Right ventricle myocardium superior (tissue), 1 donor: Measurements from ENCODE around the gene GON4L. TPM values are rescaled to one million over a fixed set of nuclear protein-coding genes. Genes with fewer than 3 reads are reported as not detected.
A peak's percentile ranks its signal among the peaks of the same experiment; 100 is the strongest.
"Not testable (repeated sequence)": the region's sequence is repeated elsewhere in the genome, so short reads cannot be mapped to it uniquely, and the experiment has no call there.

Experiments
- ATAC-seq: fragments of 200-7000 bp; cut with Tn5 transposase; one replicate; pipeline ENCODE4 v1.9.1; 2020; ENCODE audit warnings: mild to moderate bottlenecking; ENCODE audit not compliant: poor library complexity
- DNase-seq: peaks from one replicate; pipeline ENCODE4 v3.0.0-alpha.2; 2020
- intact Hi-C: fragments of 100-400 bp; cut with DNase I; formaldehyde crosslinking; loops from one replicate; pipeline ENCODE4 v1.11.2; 2022
- long read RNA-seq: library from polyadenylated mRNA; unstranded; transcript quantifications from one replicate; pipeline ENCODE4 v2.0.0, GENCODE V29; 2021
- total RNA-seq: library from RNA; stranded (reverse); fragmentation: NEBNext Ultra II Directional; extraction: Animal tissue kit (Norgen Biotek cat#: 25700); gene quantifications from one replicate; pipeline ENCODE4 v1.2.1, GENCODE V29; 2021
- donor health status: DM: no; HTN: yes; CAD: no; lungs with severe emphysema.

Gene GON4L, protein sequence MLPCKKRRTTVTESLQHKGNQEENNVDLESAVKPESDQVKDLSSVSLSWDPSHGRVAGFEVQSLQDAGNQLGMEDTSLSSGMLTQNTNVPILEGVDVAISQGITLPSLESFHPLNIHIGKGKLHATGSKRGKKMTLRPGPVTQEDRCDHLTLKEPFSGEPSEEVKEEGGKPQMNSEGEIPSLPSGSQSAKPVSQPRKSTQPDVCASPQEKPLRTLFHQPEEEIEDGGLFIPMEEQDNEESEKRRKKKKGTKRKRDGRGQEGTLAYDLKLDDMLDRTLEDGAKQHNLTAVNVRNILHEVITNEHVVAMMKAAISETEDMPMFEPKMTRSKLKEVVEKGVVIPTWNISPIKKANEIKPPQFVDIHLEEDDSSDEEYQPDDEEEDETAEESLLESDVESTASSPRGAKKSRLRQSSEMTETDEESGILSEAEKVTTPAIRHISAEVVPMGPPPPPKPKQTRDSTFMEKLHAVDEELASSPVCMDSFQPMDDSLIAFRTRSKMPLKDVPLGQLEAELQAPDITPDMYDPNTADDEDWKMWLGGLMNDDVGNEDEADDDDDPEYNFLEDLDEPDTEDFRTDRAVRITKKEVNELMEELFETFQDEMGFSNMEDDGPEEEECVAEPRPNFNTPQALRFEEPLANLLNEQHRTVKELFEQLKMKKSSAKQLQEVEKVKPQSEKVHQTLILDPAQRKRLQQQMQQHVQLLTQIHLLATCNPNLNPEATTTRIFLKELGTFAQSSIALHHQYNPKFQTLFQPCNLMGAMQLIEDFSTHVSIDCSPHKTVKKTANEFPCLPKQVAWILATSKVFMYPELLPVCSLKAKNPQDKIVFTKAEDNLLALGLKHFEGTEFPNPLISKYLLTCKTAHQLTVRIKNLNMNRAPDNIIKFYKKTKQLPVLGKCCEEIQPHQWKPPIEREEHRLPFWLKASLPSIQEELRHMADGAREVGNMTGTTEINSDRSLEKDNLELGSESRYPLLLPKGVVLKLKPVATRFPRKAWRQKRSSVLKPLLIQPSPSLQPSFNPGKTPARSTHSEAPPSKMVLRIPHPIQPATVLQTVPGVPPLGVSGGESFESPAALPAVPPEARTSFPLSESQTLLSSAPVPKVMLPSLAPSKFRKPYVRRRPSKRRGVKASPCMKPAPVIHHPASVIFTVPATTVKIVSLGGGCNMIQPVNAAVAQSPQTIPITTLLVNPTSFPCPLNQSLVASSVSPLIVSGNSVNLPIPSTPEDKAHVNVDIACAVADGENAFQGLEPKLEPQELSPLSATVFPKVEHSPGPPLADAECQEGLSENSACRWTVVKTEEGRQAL (N-terminal part only)
- total RNA-seq, result 17.9 TPM
- long read RNA-seq, partial matches to known transcripts, result 9 of 10 reads
- long read RNA-seq, other reads (novel, unspliced or antisense), result 1 of 10 reads

GRCh38 chr1:155856975-155857930 is at the start of gene GON4L:
TSS of gene GON4L (minus strand) at chr1:155857214. CDS start at chr1:155853780, 3,434 bp downstream.
- DNase-seq, result peak; percentile 94
- intact Hi-C loops, result no loop called here
- ATAC-seq, result peak; percentile 79

DNA sequence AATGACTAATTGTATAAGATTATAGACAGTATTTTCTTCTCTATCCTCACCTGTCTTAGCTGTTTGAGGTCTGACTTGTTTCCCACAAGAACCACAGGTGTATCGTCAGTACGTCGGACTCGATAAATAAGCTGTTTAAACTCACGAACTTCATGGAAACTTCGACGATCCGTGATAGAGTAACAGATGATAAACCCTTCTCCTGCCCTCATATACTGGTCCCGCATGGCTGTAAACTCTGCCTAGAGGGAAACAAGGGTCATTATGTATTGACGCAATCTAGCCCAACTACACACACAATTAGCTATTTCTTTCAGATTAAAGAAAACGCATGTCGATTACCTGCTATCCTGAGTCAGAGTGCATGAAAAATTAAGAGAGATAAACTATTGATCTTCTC is 47.2 kb upstream of the GON4L start:
- ATAC-seq, result no peak
- intact Hi-C loops, result no loop called here
- no peak for DNase-seq

DNA sequence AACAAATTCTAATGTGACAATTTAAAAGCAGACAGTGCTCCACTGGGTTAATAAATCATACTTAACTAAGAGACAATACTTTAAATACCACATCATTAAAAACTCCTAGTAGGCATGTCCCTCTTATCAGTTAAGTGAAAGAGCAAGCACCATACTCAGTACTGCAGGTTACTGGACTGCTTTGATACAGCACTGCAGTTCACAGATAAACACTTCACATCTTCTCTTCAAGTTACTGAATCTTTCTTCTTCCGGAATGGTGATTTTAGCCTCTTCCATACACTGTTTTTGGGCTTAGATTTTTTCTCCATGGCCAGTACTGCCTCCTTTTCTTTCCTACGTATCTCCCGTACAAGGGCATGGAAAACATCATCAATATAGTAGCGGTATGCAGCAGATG is 43.1 kb upstream of the GON4L start:
- ATAC-seq, result no peak
- no peak for DNase-seq
- intact Hi-C loops, result no loop called here

DNA sequence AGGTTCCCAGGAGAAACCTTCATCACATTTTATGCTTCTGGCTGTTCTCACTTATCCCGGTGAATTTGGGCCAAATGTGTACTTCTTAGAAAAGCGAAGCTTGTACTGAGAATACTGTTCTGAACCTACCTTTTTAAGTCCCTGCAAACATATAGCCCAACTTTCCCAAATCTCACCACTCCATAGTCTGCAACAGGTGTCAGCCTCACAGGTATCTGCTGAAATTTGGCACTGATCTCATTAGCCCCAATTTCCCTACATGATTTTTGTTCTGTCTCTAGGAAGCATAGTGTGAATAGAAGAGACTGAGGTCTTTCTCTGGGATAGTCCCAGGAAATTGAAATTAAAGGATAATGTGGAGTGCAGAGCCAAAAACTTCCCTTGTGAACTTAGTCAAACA is 42.7 kb upstream of the GON4L start:
- DNase-seq, result no peak
- no peak for ATAC-seq
- intact Hi-C loops, result no loop called here

DNA sequence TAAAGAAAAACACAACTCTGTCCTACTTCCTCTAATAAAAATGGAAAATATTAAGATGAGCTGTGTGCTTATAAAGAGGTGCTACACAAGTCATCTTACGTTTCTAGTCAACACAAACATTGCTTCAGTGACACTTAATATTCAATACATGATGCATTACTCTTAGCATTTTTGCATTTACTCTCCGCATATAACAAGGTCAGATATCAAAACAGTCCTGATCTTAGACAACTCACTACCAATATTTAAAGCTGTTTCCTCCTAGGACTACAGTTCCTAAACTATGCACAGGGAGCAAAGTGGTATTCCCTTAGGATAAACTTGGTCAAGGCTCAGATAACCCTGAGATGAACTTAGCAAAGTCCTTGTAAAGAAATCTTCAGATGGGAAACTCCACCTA is 41.9 kb upstream of the GON4L start:
- DNase-seq, result no peak
- no peak for ATAC-seq
- intact Hi-C loops, result no loop called here

GRCh38 chr1:155897746-155898145 is 40.7 kb upstream of the GON4L start:
- no peak for ATAC-seq
- DNase-seq, result no peak
- intact Hi-C loops, result no loop called here

GRCh38 chr1:155896476-155896875 is 39.5 kb upstream of the GON4L start:
- intact Hi-C loops, ATAC-seq, DNase-seq: not testable (repeated sequence)

GRCh38 chr1:155895617-155896016 is 38.6 kb upstream of the GON4L start:
- ATAC-seq, DNase-seq, intact Hi-C loops: not testable (repeated sequence)

DNA sequence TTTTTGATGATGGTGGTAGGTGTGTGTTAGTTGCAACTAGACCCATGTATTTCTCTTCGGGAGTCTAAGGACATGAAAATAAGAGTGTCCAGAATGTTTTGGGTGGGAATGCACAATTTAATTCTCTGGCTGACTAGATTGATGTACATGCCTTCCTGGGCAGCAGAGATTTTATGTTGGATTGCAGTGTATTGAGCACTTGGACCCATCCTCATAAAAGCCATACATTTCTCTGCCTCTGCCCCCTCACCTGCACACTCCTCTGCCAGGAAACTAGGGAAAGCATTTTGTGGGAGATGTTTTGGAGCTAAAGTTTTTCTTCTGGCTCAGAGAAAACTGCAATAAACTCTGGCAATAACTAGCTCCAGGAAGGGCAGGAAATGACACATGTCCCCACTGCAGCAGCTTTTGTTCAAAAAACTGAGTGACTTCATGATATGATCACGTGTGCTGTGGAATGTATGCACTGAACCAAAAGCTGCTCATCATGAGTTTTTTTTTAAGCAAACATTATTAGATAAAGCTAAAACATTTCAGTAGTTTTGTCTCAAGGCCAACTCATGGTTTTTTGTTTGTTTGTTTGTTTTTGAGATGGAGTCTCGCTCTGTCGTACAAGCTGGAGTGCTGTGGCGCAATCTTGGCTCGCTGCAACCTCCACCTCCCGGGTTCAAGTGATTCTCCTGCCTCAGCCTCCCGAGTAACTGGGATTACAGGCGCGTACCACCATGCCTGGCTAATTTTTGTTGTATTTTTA is 36.6 kb upstream of the GON4L start:
- ATAC-seq (peak; percentile 61), DNase-seq (no peak)
- intact Hi-C loops, result no loop called here

GRCh38 chr1:155892796-155893195 is 35.8 kb upstream of the GON4L start:
- intact Hi-C loops, result no loop called here
- ATAC-seq (no peak), DNase-seq (no peak)

GRCh38 chr1:155890251-155890650 is 33.2 kb upstream of the GON4L start:
- ATAC-seq (no peak), DNase-seq (no peak)
- intact Hi-C loops, result no loop called here

DNA sequence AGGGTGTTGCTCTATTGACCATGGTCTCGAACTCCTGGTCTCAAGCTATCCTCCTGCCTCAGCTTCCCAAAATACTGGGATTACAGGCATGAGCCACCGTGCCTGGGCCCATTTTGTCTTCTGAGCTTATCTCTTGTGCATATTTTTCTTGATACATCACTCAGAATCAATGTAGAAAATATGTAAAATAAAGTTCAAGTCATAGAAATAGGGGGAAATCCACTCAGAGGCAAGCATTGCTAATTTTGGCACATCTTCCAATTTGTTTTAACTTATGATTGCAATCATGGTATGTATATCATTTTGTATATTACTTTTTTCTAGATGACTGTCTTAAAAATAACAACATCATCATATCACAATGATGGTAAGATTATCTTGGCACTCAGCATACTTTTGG is 32.6 kb upstream of the GON4L start:
- DNase-seq, result no peak
- intact Hi-C loops, result no loop called here
- ATAC-seq, result no peak

GRCh38 chr1:155888481-155888880 is 31.5 kb upstream of the GON4L start:
- DNase-seq, result no peak
- intact Hi-C loops, result no loop called here
- ATAC-seq, result no peak

DNA sequence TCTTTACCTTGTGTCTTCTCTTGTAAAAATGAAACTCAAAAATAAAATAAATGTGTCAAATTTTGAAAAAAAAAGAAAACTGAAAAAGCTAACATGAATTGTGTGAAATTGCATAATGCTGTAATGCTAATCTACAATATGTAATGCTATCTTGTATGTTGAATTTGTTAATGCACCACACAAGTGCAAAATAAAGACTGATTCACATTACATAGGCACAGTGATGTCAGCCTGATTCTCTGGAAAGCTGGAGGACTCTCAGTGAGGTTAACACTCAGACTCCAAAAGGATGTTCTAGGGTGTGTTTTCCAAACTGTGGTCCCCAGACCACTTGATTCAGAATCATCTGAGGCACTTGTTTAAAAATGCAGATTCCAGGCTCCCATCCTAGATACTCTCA is 28.0 kb upstream of the GON4L start:
- DNase-seq (no peak), ATAC-seq (no peak)
- intact Hi-C loops, result no loop called here

DNA sequence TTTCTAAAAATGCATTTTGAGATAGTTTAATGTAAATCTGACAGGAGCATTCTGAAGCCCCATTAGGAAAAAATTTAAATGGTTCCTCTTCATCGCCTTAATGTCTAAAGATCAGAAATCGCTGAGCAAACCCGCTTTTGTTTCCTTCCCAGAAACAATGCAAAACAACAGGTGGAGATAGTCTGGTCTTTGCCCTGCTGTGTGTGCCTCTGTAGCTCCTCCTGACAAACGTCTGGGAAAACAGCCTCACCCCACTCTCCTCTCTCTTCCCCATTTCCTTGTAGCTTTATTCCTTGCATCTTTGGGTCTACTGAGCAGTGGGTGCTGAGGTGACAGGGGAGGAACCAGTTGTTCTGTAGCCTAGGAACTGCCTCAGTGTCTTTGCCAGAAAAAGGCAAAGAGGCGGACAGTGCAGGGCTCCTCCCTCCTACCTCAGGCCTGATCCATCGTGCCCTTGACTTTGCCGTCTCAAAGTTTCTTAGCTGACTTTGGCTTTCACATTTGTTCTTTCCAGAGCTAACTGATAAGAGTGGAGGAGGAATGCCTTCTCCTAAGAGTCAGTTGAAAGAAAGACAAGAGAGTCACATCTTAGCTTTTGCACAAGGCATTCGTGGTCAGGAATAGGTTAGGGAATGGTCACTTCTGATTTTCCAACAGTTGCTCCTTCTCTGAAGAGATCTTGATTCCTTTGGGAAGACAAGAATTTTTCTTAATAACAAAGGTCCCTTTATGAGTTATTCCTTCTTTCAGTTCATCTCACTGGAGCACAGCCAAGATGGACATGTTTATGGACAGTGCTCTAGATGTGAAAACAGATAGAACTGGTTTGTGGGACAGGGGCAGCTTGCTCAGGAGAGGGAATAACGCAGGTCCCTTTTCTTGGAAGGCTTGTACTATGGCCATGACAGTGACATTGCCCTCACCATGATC is 27.3 kb upstream of the GON4L start:
- ATAC-seq, result no peak
- intact Hi-C loops, result no loop called here
- no peak for DNase-seq

- DNase-seq (no peak), ATAC-seq (no peak)
- intact Hi-C loops, result no loop called here
Observed at GRCh38 chr1:155882766-155883165, 25.8 kb upstream of the GON4L start.
